ENCODE measurements around the gene EEF1A2.

The EEF1A2 gene

DNA sequence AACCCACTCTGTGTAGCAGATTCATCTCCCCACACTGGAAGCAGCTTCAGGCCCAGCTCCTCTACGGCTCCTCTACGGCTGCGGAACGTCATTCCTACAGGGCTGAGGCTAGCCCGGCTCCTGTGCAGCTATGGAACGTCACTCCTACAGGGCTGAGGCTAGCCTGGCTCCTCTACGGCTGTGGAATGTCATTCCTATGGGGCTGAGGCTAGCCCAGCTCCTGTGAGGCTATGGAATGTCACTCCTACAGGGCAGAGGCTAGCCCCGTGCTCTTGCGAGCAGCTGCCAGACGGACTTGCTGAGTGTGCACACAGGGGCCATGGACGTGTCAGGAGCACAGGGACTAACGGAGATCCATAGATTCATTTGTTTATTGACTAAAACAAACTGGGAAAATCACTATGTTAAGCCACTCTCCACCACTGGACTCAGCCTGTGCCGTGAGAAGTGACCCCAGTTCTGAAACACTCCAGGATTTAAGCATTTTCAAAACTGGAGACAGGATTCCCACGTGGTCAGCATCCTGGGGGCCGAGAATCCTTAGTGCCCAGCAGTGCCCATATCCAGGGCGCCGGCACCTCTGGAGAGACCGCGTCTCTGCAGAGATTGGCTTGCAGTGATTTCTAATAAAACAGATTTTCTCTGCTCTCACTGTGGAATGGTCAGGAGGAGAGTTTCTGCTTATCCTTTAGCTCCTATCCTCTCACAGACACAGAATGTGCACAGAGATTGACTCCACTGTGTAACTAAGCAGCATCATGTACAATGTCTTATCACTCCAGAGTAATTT is 31.4 kb downstream of the EEF1A2 start:
- no peak for DNase-seq (ENCODE audit: low spot score)

DNA sequence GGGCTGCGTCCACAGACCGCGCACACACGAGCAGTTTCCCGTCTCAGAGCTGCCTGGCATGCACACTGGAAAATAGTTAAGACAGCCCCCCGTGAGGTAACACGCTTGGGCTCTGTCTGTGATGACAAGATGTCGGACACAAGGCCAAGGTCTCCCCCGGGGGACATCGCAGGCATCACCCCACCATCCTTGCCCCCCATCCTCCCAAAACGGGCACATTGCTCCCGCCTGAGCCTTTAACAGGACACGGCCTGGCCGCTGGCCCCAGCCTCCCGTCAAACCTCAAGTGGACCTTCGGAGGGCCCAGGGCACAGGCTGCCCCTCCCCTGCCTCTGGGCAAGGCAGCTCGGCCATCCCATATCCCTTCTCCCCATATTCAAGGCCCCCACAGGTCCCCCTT is 32.0 kb downstream of the EEF1A2 start:
- no peak for DNase-seq (ENCODE audit: low spot score)

DNA sequence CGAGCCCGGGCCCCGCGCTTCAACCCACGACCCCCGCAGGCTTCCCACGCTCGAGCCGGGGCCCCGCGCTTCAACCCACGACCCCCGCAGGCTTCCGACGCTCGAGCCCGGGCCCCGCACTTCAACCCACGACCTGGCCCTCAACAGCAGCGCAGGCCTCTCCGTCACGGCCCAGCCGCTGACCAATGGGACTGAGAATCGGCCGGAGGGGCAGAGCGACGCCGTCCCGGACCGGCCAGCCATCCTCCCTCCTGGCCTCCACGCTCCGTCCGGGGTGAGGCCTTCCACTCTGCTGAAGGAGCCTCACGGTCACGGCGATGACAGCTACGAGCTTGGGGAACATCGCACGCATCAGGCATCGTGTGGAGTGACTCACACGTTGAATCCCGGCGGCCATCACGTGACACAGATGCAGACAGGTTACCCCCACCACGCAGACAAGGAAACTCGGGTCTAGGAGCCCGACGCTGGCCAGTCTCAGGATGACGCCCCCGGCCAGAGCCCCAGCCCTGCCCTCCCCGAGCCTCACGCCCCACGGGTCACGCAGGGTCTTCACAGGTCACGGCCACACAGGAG is 32.5 kb downstream of the EEF1A2 start:
- DNase-seq (ENCODE audit: low spot score), result no peak

DNA sequence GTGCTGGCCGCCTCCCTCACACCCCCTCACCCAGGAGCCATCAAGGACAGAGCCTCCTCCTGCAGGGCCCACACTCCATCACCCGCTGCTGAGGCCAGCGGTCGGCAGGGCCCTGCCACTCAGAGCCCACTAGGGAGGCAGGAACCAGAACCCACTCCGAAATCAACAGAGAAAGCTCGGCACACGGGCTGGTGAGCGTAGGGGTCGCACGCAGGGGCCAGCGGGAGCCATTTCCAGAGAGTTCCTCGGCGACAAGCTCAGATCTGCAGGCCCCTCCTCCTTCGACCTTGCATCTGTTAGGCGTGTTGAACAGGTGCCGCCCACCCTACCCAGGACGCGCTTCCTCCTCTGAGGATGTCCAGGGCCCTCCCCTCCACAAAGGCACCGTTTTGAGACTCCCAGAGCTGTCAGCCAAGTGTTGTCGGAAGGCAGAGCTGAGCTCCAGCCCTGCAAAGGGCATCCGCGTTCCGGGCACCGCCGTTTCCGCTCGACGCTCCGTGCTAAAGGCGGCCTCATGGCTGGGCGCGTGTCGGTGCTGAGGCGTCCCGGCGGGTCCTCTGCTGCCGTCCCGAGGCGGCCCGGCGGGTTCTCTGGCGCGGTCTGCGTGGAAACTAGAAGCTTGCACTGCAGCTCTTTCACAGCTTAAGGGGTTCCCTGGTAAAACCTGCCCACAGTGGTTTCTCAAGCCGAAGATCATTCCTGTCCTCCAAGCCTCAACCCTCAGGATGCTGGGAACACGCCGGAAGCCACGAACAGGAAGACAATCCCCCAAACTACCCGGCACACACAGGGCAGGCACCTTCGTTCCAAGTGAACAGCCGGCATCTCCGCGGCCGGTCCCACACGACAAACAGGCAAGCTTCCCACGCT is 33.3 kb downstream of the EEF1A2 start:
- no peak for DNase-seq (ENCODE audit: low spot score)

DNA sequence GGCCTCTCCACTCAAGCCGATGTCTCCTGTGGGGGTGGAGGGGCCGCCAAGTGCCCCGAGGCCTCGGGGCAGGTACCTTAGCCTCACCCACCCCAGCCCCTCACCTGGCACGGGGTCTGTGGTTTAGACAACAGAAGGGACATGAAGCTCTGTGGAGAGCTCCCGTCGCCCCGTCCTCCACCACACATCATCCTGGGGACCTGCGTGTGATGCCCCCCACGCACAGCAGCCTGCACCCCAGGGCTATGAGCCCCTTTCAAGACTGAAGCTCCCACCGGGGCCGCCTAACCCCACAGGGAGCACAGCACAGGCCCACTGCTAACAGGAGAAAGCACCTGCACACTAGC is 34.6 kb downstream of the EEF1A2 start:
- DNase-seq (ENCODE audit: low spot score), result no peak

DNA sequence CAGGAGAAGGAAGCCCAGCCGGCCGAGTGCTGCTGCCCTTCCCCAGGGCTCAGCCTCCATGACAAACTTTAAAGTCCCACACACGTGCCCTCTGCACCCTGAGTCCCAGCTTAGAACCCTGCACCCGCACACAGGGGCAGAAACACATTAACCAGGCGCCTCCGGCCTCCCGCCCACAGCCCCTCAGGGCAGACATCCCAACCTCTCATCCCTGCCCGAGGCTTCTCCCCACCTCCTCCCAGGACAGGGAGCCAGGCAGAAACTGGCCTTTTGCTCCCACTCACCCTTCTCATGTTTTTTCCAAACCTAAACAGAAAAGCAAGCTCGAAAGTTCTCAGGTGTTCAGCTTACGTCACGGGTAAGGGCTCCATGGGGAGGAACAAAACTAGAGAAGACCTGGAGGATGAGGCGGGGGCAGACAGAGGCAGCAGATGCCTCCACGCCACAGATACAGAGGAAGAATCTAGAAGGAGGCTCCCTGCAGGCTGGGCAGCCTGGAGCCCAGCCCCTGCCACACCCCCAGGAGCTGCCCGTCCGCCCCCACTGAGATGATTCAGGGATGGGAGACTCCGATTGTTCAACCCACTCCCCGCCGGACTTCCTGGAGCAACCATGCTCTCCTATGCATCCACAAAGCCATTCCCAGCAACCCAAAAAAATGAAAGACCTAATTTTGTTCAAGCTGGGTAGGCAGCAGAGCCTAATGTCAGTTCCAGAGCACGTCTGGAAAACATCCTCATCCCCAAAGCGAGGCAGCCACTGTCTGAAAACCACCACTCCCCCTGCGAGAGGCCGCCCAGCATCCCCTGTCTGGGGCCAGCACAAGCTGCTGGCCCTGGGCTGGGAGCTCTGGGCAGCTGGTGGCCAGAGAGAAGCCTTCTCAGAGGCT is 35.2 kb downstream of the EEF1A2 start:
- no peak for DNase-seq (ENCODE audit: low spot score)

DNA sequence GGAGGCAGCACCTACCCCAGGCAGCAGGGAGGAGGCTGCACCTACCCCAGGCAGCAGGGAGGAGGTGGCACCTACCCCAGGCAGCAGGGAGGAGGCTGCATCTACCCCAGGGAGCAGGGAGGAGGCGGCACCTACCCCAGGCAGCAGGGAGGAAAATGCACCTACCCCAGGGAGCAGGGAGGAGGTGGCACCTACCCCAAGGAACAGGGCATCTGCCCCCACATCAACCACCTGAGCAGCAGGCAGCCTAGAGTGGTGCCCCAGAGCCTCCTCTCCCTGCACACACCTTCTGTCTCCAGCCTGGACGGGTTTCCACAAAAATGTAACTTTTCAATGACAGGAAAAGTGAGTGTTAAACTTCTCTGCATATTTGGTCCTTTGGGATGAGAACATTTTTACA is 36.6 kb downstream of the EEF1A2 start:
- no peak for DNase-seq (ENCODE audit: low spot score)

DNA sequence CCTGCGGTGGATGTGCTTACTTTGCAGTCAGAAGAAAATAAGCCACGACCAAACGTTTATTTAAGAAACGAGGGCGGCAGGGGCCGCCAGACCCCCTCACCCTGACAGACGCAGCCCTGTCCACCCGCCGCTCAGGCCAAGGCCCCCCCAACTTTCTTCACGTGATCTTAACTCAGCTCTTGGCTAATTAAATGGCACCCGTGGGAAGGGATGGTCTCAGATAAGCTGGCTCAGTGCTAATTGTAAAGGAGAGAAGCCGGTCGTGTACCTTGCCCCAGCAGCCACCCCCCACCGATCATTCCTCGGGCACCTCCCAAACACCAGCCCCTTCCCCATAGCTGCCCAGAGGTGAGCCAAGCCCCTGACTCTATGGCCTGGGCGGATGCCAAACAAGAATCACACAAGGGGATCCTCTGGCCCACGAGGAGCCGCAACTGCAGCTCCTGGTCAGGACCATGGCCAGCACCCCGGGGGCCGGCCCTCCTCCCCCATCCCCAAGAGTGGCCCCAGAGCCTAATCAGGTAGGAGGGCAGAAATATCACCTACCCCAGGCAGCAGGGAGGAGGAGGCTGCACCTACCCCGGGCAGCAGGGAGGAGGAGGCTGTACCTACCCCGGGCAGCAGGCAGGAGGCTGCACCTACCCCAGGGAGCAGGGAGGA is 37.6 kb downstream of the EEF1A2 start:
- no peak for DNase-seq (ENCODE audit: low spot score)

DNA sequence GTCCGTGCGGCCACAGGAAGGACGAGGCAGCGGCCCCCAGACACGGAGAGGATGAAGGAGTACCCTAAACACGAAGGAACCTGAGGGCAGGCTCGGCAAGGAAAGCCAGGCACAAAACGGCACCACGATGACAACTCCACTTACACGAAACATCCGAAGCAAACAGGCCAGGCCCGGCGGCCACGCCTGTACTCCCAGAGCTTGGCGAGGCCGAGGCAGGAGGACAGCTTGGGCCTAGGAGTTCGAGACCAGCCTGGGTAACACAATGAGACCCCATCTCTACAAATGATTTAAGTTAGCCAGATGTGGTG is 39.9 kb downstream of the EEF1A2 start:
- DNase-seq (ENCODE audit: low spot score), result no peak

DNA sequence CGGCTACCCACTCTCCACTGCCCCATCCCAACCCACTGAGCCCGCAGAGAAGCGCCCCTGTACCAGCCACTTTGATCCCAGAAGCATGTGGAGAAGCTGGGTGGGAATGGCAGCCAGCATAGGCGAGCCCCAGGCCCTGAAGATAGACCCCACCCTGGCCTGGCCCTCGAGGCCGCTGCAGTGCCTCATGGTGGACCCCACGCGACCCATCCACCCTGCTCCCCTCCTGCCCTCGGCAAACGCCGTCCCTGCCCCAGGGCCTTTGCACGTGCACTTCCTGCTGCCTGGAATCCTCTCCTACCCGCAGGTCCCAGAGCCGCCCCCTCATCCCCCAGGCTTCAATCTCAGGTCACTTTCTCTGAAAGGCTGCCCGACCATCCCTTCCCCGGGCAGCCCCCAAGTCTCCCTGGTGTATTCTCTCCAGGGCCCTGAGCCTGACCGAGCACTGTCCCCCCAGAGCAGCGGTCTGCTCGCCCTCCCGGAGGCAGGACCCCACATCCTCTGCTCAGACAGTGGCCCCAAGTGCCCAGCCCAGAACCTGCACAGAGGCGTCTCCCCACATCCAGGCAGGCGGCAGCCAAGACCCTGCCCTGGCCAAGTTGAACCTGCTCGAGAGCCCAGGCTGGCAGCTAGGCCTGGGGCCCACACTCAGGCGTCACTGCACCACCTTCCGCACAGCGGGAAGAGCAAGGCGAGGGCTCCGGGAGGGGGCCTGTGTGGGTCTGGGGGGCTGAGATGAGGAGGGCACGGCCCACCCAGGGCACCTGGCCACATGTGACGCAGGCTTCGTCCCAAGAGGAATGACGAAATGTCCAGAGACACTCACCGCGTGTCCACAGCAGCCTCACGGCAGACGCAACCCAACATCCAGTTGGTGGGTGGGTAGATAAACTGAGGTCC is 40.5 kb downstream of the EEF1A2 start:
- DNase-seq (ENCODE audit: low spot score), result no peak

DNA sequence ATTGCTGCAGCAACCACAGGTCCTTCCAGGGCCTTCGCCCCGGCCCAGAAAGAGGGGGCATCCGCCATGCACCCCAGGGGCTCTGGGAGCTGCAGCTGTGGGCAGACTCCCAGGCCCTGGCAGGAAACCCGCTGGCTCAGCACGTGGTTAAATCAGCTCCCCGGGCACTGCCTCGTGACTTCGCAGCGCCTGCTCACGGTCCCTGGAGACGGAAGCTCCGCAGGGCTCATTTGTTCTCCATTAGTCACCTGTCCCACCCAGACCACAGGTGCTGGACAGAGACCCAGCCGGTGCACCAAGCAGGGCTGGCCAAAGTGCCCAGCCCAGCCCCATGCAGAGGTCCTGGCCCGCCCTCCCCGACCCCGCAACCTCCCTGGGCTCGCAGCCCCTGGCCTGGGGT is 41.1 kb downstream of the EEF1A2 start:
- no peak for DNase-seq (ENCODE audit: low spot score)

DNA sequence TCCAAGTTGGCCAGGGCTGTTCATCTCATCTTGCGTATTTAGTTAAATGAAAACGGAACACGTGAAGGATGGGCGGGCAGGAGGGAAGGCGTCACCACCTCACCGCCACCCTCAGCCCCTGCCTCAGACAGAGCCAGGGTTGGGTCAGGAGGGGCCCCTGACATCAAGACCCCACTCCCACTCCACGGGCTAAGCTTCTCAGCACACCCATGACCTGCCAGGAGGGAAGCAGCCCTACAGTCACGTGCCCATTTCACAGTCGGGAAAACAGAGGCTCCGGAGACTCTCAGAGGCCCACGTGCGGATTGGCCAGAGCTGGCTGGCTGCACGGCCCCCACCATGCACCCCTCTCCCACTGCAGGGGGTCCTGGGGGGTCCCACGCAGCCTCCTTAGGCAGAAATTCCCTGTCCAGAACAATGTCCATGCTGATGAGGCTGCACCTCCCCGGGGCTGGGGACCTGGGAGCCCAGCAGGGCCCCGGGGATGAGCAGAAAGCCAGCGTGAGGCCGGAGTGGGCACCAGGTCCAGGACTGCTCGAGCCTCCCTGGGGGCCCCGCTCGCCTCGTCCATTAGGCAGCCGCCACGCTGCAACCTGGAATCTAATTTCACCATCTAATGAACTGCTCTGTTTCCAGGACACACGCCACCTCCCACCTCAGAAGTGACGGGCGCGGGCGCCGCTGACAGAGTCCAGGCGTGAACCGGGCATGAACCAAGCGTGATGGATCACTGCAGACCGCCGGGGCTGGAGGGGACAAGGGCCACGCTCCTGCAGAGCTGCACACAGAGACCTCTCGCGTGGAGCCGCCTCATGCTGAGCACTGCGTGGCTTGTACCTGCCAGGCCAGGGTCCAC is 42.2 kb downstream of the EEF1A2 start:
- DNase-seq (ENCODE audit: low spot score), result no peak

DNA sequence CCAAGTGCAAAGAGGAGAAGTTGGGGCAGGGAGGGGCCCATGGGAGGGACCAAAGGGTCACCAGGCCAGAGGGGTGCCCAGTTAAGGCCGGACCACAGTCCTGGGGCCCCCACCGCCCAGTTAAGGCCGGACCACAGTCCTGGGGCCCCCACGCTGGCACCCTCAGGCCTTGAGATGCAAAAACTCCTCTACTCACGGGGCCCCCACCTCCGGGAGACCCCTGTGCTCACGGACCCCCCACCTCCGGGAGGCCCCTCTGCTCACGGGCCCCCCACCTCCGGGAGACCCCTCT is 43.4 kb downstream of the EEF1A2 start:
- DNase-seq (ENCODE audit: low spot score), result no peak

DNA sequence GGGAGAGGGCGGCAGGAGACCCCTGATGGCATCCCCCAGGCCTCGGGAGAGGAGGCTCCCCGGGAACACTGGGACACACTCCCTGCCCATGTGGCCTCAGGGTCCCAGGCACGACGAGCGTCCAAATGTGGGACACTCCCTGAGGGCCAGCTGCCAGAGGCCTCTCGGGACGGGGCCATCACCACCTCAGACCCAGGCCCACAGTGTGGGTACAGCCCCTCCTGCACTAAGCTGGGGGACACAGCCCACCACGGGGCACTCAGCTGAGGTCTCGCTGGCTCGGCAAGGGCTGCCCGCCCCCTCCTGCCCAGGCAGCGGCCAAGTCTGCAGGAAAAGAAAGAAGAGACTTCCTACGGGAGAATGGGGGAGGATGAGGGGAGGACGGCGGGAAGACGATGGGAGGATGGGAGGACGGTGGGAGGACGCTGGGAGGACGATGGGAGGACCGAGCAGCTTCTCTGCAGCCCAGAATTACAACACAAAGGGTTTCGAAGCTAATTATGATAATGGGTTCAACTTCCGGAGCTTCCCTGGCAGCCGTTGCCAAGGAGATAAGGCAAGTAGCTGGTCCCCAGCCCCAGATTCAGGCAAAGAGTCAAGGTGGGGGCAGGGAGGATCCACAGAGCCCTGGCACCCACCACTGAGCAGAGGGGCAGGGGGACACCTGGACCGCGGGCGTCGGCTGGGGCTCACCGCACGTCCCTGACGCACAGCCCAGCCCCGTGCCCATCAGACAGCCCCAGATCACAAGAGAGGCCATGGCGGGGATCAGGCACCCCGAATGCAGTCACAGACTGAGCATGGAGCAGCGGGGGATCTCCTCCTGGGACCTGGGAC is 43.9 kb downstream of the EEF1A2 start:
- no peak for DNase-seq (ENCODE audit: low spot score)

DNA sequence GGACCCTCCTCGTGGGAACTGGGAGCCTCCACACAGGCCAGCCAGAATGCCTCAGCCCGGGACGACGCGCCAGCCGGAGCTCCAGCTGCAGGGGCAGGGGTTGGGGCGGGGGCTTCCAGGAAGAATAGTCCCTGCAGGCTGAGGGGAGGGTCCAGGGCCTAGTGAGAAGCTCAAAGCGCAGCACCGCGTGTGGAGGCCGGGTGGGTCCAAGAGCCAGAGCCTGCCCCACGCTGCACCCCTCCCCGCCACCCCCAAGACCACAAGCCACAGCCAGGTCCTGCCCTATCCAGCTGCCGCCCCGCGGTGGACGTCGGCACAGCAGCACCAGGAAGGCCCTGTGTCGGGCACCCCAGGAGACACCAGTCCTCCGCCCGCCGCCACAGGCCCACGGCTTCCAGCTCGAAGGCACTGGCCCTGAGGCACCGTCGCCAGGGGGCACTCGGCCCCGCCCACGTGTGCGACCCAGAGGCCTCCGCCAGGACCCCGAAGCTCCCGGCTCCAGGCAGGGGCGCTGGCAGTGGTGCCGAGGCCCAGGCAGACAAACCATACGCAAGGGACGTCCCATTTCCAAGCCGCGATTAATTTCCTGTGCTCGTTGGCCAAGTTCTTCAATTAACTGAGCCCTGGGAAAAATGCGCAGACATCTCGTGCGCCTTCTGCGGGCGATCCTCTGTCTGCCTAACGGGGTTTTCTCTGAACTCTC is 45.9 kb downstream of the EEF1A2 start:
- DNase-seq (ENCODE audit: low spot score), result no peak

DNA sequence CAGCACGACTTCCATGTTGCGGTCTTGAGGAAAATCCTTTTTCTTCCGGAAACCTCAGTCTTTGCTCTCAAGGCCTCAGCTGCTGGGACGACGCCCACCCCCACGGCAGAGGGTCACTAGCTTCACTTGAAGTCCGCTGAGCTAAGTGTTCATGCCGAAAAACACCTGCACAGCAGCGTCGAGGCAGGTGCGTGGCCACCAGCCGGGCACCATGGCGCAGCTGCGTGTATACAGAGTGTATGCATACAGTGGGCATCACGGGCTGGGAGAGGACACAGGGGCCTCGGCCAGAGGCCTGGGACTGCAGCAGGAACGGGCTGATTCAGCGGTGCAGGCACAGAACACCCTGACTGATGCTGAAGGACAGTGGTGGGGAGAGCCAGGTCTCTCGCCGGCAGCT is 46.5 kb downstream of the EEF1A2 start:
- no peak for DNase-seq (ENCODE audit: low spot score)

DNA sequence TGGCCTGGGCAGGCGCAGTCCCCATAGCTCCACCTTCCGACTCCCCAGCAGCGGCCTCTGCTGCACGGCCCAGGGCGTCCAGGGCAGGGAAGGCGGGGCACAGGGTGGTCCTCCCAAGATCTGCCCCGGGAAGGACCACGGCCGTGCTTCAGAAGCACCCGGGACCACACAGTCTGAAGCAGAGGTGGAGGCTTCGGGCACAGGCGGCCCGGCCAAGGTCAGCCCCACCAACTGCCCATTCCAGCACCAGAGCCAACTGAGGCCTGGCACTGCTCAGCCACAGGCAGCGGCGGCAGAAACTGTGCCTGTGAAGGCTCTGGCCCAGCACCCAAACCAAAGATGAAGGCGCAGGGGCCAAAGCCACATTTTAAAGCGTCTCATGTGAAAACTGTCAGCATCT is 47.1 kb downstream of the EEF1A2 start:
- DNase-seq (ENCODE audit: low spot score), result no peak

Data from pons (tissue), 1 donor.